ENCODE measurements around the gene PRKCH.
A peak's percentile ranks its signal among the peaks of the same experiment; 100 is the strongest.
"Not testable (repeated sequence)": the region's sequence is repeated elsewhere in the genome, so short reads cannot be mapped to it uniquely, and the experiment has no call there.

PRKCH gene

DNA sequence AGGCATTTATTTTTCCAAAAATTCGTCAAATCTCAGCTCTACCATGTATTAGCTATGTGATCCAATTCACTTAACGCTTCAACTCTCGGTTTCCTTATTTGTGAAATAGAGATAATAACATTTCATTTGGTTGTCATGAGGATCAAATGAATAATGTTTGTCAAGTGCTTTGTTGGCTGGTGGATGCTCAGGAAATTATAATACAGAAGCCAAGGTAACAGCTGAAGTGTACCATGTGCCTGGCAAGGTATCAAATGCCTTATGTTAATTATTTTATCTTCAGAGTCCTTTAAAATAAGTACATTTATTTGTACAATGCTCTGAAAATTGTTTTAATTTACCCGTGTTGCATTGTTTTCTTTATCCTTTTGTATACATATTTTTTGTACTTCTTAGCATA, 6.1 kb upstream of the PRKCH start:
- DNase-seq: no peak

DNA sequence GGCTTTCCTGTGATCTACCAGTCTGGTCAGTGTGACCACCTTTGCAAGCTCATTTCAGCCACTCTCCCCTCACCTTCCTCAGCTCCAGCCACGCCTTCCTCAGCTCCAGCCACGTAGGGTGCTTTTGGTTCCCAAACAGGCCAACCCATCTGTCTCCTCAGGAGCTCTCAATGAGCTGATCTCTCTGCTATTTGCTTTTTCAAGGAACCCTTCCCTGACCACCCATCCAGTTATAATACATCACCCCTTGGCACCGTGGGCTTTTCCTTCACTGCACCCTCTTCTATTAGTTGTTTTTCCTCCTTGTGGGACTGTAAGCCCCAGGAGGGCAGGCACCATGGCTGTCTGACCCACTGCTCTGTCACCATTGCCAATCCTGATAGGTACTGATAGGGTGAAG, 2.3 kb upstream of the PRKCH start:
- DNase-seq: no peak

DNA sequence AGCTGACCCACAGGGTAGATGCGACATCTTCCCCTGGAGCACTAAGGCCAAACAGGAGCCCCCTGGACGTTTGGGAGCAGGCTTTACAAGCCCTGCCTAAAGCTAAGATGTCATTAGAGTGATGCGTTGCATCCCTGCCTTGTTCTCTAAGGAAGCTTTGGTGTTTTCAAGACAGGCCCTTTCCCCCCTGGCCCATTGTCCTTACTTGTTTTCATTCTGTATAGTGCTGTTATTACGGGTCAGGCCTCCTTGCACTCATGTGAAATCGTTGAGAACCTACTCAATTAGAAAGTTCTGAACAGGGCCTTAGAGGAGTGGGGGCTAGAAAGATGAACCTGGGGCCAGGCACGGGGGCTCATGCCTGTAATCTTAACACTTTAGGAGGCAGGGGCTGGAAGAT, 1.7 kb upstream of the PRKCH start:
- DNase-seq: no peak

DNA sequence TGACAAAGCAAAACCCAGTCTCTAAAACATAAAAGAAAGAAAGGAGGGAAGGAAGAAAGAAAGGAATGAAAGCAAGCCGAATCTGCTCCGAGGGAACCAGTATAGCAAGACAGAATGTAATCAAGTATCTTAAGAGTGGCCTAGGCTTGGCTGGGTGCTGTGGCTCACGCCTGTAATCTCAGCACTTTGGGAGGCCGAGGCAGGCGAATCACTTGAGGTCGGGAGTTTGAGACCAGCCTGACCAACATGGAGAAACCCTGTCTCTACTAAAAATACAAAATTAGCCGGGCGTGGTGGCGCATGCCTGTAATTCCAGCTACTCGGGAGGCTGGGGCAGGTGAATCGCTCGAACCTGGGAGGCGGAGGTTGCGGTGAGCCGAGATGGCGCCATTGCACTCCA, 1.2 kb upstream of the PRKCH start:
- DNase-seq: not testable (repeated sequence)

DNA sequence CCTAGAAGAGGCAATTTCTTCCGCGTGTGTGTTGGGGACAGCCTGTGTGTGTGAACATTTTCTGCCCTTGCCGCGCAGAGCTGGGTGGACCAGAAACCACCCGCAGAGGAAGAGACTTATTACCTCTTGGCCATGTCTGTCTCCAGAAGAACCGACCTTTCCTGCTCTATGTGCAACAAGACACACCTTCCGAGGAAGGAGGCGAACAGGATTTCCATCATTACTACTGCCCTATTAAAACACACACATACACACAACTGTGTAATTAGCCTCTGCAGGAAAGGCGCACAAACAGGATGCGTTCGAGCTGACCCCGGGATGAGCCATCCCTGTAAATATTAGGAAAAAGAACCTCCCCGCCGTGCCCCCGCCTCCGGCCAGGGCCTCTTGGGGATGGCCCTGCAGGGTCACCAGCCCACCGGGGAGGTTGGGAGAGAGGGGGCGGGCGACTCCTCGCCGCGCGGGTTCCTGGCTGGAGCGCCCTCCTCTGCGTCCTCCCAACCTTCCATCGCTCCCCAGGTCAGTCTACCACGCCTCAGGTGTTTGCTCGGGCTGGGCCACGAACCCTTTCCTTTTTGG, 484 bp upstream of the PRKCH start:
- DNase-seq: no peak

DNA sequence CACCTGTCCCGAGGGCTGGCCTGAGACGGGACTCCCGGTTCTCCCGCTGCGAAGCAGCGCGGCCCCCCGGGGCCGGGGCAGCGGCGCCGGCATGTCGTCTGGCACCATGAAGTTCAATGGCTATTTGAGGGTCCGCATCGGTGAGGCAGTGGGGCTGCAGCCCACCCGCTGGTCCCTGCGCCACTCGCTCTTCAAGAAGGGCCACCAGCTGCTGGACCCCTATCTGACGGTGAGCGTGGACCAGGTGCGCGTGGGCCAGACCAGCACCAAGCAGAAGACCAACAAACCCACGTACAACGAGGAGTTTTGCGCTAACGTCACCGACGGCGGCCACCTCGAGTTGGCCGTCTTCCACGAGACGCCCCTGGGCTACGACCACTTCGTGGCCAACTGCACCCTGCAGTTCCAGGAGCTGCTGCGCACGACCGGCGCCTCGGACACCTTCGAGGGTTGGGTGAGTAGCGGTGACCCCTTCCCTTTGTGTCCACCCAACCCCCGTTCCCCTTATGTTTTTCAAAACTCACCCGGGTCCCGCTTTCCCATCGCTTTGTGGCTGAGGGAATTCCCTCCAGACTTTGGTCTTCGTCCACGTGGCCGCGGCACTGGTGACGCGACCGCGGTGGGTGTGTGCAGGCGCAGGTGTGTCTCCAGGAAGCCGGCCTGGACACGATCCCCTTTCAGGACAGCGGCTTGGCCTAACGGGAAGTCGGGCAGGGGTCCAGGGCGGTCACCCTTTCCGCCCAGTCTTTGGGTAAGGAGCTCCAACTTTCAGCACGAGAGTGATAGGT, 826 bp downstream of the PRKCH start:
- DNase-seq: peak; percentile 47

DNA sequence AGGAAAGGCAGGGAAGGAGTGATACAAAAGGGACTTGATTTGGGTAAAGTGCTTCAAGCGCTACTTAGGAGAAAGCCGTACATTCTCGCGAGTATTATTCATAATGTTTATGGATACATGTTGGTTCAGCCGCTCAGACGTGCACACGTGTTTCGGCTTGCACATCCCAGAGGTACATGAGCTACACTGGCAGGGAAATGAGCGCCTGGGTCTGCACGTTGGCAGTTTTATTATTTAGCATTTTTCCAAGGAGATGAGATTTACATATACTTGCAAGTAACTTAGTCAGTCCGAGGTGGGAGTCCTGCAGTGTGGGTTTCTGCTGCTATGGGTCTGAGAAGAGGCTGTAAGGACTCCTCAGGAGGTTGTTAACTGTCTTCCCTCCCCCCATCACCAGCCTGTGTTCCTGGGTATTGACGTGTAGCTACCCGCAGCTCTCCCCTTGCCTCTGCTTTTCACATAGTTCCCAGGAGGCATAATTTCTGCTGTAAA, 1.5 kb downstream of the PRKCH start:
- peak; percentile 39 for DNase-seq

DNA sequence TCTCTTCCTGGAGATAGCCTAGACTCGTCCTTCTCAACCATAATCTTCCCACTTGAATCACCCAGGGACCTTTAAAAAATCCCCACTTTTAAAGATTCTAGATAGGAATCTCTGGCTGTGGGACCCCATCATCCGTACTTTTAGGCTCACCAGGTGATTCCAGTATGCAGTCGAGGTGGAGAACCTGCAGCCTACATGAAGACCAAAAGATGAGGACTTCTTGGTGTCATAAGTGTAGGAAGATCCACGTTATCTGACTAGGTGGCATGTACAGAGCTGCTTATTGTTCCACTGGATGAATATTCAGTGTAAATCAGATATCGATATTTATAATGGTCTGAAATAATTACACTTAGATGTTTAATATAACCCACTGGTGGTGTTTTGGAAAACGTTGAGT, 2.6 kb downstream of the PRKCH start:
- DNase-seq: no peak

DNA sequence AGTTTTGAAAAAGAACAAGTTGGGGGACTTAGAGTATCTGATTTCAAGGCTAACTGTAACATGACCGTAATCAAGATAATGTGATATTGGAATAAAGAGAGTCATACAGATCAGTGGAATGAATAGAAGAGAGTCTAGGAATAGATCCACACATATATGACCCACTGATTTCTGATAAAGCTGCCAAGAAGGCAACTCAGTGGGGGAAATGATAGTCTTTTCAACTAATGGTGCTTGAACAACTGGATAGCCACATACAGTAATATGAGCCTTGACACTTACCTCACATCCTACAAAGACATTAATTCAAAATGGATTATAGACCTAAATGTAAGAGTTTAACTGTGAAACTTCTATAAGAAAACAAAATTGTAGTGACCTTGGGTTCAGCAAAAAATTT, 3.8 kb downstream of the PRKCH start:
- DNase-seq: no peak

DNA sequence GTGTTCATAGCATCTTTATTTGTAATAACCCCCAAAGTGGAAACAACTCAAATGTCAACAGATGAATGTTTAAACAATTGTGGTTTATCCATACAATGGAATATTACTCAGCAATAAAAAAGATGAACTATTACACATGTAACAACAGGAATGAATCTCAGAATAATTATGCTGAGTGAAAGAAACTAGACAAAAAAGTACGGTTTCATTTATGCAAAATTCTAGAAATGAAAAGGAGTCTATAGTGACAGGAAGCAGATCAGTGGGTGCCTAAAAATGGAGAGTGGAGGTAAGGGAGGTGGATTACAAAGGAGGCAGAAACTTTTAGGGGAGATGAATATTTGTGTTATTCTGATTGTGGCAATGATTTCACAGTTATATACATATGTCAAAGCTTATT, 4.8 kb downstream of the PRKCH start:
- DNase-seq: no peak

DNA sequence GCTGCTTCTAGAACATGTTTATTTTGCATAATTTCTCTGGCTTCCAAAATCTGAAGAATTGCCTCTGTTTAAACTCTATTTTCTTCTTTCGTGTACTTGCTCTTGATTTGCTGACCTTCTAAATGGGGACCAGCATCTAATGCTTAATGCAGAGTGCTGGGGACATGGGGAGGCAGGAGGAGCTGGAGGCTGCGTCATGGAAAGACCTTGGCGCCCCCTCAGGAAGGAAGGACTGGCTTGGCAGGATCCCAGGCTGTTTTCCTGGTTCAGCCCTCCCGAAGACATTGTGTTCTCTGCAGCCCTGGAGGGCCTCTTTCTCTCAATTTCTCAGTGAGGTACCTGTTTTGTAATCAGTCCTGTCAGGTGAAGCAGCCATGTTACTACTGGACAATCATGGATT, 5.5 kb downstream of the PRKCH start:
- no peak for DNase-seq

DNA sequence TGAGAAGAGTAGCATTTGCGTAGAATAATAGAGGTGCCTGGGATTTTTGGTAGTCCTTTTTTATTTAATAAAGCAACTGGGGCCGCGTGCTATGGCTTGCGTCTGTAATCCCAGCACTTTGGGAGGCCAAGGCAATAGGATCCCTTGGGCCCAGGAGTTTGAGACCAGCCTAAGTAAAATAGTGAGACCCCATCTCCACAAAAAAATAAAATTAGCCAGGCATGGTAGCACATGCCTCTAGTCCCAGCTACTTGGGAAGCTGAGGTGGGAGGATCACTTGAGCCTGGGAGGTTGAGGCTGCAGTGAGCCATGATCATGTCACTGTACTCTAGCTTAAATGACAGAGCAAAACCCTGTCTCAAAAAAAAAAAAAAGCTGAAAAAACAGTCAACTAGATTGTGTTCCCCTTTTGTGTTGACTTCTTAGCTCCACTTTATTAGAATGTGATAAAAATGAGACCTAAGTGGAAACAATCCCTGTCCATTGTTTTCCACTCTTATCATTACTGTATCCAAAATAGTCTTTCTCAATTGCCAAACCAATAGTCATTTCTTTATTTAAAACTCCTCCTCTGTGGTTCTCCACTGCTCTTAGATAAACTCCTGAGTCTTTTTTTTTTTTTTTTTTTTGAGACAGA, 7.4 kb downstream of the PRKCH start:
- no peak for DNase-seq

DNA sequence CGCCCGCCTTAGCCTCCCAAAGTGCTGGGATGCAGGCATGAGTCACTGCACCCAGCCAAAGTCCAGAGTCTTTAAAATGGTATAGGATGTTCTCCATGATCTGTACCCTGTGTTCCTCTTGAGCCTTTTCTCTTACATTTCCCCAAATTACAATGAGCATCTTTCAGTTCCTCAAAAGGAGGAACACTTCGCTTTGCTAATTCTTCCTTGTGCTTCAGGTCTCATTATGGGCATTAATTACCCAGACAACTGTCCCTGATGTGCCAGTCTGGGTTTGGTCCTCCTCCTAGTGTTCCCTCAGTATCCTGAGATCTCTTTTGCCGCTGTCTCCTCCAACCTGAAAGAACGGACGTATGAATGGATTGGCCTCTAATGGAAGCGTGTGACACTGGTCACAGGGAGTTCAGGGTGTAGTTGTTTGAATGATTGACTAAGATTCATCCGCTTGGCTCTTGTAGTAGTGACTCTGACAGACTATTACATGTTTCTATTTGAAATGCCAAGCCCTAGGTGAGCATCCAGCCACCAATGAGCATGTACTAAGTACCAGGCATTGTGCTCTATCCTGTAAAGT, 8.2 kb downstream of the PRKCH start:
- DNase-seq: no peak

DNA sequence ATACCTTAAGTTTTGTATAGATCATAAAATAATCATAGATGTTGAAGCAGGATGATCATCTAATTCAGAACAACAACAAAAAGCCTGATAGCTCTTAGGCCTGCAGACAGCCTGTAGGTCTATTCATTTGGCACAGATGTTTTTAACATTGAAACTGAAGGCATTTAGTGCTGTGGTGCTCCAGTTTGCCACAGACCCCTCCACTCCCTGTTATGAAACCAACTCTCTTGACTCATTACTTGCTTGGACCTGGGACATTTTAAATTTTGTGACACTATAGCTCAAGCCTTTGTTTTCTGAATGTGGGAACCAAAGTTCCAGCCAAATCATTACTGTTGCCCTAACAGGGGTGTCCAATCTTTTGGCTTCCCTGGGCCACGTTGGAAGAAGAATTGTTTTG, 9.1 kb downstream of the PRKCH start:
- DNase-seq: no peak

DNA sequence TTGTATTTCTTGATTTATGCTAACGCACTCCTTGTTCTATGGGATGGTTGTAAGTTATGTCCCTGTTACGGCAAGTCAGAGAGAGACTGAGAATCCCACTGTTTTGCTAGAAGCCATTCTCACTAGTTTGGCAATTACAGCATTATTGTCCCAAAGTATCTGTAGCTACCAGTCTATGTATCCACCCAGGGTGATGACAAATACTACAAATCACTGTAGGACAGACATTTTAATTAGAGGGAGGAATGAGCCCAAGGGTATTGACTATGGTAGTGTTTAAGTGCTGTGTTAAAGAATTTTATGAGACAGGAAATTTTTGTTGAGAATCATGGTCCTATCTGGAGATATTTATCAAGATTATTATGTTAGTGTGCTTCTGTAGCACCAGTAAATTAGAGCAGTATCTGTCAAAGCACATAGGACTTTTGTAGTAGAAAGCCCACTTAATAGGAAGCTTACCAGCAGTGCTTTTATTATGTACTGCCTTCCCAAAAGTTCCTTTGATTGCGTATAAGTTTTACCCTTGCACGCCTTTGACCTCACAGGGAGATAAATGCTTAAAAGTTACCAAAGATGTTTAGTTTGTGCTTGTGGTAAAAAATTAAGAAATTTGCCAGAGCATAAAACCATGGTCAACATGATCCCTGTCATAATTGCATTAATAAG, 10.7 kb downstream of the PRKCH start:
- no peak for DNase-seq

DNA sequence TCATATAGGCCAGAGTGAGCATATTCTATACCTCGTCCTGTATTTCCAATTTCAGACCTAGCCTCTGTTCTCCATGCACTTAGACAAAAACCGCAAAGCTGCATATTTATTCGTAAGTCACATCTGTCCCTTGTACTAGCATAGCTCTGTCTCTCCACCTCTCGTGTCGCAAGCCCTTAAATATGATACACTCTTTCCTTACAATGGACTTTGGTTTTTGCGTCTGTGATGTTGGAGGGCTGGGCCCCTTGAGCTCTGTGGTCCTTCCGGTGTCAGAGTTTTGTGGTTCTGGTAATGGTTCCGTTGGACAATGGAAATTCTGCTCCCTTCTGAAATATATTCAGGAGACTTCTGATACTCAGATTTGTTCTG, 11.3 kb downstream of the PRKCH start:
- no peak for DNase-seq

DNA sequence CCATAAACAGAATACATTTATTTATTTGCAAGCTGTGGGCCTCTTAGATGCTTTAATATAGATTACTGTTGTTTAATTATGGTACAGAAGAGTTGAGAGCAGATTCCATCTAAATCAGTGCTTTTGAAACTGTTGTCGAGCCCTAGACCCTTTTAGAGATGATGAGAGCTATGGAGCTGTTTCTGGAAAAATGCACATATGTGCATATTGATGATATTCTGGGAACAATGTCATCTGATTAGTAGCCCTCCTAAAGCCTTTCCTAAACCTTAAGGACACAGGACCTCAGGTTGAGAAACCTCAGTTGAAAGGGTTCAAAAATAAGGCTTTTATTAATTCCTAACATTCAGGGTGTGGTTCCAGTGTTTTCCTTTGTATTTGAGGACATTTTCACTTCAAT, 11.7 kb downstream of the PRKCH start:
- DNase-seq: no peak

DNA sequence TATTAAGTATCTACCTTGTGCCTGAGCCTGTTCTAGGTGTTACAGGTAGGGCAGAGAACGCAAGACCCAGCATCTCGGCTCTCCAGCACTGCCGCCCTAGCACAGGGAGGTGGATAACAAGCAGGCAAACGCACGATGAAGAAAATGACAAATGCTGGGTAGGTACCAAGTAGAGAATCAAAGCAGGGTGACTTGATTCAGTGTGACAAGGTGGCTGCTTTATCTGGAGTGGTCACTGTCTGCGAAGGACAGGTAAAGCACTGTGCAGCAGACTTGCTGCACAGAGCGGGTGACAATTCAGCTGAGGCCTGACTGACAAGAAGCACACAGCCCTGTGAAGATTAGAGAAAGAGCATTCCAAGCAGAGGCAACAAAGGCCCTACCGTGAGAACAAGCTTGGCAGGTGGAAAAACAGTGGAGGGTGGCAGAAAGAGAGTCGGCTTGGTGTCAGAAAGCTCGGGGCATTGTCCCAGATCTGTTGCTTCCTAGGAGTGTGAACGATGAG, 12.9 kb downstream of the PRKCH start:
- no peak for DNase-seq

DNA sequence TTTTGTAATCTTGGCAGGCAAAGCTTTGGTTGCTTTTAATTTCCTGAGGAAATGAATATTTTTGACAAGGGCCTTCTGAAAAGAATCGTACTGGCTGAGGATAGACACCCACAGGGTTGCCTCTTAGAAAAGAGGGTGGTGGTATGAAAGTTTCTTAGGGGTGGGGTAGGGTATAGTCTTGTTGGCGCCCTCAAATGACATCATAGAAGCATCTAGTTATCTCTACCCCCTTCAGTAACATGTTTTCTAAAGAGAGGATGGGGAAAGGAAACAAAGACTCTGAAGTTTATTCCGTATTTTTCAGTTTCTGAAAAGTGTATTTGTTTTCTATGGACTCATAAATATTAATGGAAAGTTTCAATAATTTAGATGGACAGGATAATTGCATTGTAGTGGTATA, 13.7 kb downstream of the PRKCH start:
- DNase-seq: no peak

DNA sequence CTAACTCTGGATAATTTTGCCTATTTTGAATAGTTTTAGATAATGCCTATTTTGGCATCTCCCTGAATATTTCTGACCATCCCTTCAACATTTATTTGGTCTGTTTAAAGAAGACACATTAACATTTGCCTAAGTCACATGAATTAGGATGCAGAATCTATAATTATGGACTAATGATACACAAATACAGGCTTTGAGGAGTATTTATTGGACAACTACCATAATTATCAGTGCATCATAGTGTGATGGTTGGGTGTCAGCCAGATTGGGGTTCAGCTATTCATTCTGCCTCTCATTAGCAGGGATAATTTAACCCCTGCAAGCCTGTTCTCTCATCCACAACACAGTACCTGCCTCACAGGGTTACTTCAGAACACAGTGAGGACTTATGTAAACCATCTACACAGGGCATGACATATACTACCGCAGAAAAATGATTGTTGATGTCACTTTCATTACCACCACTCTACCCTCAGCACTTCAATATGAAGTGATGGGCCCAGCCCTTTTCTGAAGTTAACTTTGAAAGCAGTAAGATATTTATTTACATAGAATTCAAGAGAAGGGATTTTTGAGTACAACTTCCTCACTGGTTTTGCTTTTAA, 14.4 kb downstream of the PRKCH start:
- no peak for DNase-seq

DNA sequence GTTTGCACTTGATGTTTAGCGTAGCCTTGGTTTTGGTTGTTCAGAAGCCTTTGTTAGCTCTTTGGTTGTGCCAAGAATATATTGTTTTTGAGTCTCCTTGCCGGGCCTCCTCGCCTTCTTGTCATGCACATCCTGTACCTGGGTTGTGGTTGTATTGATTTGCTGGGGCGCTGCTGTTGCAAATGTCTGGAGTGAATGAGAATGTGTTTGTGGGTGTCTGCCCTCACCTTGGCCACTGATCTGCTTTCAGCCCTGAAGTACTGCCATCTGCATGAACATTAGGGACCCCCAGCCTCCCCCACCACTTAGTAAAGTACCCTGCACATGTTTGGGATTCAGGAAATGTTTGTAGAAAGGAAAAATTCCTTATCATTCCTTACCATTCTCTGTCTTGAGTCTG, 16.5 kb downstream of the PRKCH start:
- DNase-seq: no peak

DNA sequence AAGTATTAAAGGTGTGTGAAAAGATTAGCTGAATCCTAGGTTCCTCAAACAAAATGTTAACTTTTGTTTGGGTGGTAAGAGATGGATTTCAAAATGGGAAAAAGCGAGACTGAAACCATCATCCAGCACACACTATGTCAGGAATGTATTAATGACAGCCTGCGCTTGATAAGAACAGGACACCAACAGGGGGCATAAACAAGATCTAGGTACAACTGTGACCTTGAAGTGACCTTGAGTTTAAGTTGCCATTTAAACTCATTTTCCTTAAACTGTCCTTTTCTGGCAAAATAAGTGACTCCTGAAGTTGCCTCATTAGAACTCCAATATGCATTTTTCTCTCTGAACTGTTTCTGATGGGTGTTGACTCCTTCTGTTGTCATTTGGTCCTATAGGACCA, 17.1 kb downstream of the PRKCH start:
- no peak for DNase-seq
